GM19023 (cell line): ENCODE measurements around the gene TACO1.

ENCODE experiments used
- ATAC-seq: cut with Tn5 transposase; IDR thresholded peaks from one replicate; pipeline ENCODE4 v1.9.1; 2021; ENCODE audit warnings: mild to moderate bottlenecking, moderate library complexity; ENCODE audit not compliant: unreplicated experiment

The TACO1 gene

GRCh38 chr17:63635787-63636186, 35.1 kb downstream of the TACO1 start:
- ATAC-seq = no peak

- no peak for ATAC-seq
Observed at GRCh38 chr17:63639125-63639524, 38.4 kb downstream of the TACO1 start.

- no peak for ATAC-seq
Observed at GRCh38 chr17:63640038-63640437, 39.3 kb downstream of the TACO1 start.

DNA sequence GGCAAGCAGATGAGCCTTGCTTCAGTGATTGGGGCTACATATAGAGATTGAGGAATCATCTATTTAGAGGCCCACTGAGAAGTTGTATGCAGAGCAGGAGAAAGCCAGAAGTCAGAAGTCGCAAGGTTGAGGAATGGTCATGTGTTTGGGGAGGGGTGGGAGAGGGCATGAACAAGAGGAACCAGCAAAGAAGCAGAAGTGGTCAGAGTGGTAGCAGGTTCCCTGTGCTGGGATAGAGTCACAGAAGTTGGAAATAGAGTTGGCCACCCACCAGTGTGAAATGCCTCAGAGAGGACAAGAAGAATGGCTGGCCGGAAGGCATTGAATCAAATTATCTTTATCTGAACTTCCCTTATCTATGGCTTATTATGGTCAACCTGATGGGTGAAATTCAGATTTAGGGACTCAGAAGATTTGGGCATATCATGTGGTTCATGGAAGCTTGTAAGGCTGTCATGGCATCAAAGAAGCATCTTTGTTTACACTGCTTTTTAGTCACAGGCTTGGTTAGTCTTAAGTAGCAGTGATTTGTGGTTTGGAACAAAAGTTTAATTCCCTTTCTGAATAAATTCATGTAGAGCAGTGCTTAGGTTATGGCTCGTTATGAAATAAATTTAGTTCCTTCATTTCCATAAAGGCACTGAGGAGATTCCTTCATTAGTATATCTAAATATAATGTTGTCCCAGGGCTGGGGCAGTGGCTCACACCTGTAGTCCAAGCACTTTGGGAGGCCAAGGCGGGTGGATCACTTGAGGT, 41.2 kb downstream of the TACO1 start:
- ATAC-seq = no peak

GRCh38 chr17:63644846-63645245, 44.2 kb downstream of the TACO1 start:
- no peak for ATAC-seq

DNA sequence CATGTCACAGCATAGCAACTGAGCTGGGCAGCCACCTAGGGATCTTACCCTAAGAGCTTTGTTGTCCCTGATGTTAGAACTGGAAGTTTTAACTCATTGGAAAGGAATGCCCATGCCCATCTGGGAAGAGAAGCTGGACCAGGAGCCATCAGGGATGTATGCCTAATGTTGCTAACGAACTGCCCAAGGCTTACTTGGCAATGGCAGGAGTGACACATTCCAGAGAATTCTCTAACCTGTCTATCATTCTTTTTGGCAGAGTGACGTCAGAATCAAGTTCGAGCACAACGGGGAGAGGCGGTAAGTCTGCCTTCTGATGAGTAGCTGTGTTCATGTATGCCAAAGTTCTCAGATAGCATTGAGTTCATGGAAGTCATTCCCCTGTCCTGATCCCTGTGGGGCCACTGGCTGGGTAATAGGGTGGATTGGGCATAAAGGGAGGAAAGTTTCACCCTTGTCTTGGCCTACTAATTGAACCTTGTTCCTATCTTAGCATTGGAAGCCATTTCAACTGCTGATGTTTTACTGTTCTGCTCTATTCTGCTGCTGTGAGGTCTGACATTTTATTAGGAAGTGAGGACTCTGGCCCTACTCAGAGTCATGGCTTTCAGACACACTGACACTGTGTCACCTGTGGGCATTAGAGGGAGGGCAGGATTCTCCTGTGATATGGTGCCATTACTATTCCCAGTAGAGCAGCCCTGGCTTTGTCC, 45.2 kb downstream of the TACO1 start:
- ATAC-seq = peak; percentile 57

GRCh38 chr17:63646488-63646806, 45.8 kb downstream of the TACO1 start:
- ATAC-seq = peak; percentile 59

- ATAC-seq = no peak
Observed at GRCh38 chr17:63647065-63647725, 46.5 kb downstream of the TACO1 start.

DNA sequence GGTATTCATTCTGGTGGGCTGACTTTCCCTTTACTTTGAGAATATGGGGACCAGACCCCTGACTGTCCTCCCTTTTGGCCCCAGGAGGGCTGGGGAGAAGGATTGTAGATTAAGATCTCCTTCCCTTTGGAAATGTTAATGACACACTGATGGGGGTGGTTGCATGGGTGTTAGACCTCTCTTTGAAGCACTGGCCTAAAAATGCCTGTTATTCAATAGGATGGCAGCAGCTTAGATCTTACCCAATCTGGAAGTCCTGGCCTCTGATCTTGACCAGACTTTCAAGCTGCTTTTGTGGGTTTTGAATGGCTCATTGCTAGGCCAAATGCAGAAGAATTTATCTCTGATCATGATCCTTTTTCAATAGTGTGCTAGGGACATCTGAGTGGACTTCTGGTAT, 47.2 kb downstream of the TACO1 start:
- no peak for ATAC-seq

DNA sequence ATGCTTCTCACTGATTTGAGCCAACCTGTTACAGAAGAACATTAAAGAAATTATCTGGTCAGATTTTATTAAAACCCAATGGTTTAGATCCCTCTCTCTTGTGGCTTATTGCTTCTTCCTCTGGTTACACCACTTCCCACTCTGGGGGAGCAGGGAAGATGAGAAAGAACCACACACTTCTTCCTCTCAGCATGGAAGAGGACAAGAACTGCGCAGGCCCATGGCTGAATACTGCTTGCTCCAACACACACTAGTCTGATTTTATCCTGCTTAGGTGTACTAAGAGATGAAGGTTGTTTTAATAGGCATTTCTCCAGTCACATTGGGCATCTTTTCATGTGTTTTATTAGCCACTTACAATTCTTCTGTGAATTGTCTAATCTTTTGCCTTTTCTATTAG, 49.1 kb downstream of the TACO1 start:
- no peak for ATAC-seq

DNA sequence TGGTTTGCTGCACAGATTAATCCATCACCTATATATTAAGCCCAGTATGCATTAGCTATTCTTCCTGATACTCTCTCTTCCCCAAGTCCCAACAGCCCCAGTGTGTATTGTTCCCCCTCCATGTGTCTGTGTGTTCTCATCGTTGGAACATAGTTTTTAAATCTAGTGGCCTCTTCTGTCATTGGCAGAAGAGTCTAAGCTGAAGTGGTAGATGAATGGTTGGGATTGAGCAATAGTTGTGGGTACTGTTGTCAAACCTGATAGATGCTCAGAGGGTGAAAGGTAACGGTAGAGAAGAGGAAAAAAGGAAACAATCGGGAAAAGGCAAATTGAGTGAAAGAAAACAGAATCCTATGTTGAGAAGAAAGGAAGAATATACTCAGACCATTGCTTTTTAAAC, 51.4 kb downstream of the TACO1 start:
- ATAC-seq = no peak

DNA sequence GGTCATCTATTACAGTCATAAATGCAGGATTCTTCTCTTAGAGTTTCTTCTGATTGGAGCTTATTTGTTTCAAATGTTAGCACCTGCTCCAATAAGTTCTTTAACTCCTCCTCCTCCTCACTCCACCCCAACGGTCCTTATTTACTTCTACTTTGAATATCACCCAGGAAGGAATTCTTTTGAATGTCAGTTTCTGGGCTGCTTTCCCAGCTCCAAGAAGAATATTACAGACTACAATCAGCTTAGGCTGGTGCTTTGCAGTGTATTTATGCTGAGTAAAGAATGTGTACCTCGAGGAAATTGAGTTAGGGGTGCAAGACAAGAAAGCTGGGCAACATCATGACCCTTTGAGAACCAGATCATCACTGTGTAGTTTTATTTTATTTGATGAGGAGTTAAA, 52.4 kb downstream of the TACO1 start:
- ATAC-seq = no peak

DNA sequence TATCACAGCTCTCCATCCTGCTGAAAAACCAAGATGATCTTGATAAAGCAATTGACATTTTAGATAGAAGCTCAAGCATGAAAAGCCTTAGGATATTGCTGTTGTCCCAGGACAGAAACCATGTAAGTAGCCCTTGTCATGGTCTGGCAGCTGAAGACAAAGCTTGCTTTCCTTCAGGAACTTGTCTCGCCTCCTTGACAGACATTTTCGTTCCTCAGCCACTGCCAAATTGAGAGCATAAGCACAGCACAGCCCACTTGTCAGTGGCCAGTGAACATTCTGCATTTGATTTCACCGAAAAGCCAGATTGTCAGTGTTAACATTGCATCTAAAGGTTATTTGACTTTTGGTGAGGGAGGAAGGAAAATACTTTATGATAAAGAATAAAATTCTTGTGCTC, 57.1 kb downstream of the TACO1 start:
- ATAC-seq = no peak
